Keratinocyte (primary cell): ENCODE data around the gene FOXF2. TPM values are rescaled to one million over a fixed set of nuclear protein-coding genes. Genes with fewer than 3 reads are reported as not detected.

Experiments
- DNase-seq: peaks from one replicate; pipeline ENCODE4 v3.0.0-alpha.2; 2011; ENCODE audit warnings: low read depth, missing footprints, low spot score
- FAIRE-seq: peaks from 2 replicates; lab custom pipeline; 2011; peaks lifted over from hg19 to GRCh38; lab: Jason Lieb, UNC
- H2AFZ ChIP-seq: 2 replicates; pipeline ENCODE4 v1.6.0; 2012; ENCODE audit warnings: low read length, control low read depth, inconsistent platforms; ENCODE audit not compliant: control insufficient read depth
- H3K27ac ChIP-seq: 2 replicates; pipeline ENCODE4 v1.5.1; 2011; ENCODE audit warnings: low read length; ENCODE audit not compliant: control insufficient read depth, insufficient read depth
- H3K27me3 ChIP-seq: 3 replicates; pipeline ENCODE4 v1.6.0; 2011; ENCODE audit warnings: low read length; ENCODE audit not compliant: control insufficient read depth, insufficient read depth; ENCODE audit errors: extremely low read depth
- H3K36me3 ChIP-seq, 2 experiments: 2 replicates in 1 of 2; 3 replicates in 1 of 2; pipeline ENCODE4 v1.5.1; 2011; ENCODE audit warnings: low read length in 2 of 2, mild to moderate bottlenecking in 1 of 2; ENCODE audit not compliant: control insufficient read depth in 2 of 2, insufficient read depth in 2 of 2; ENCODE audit errors: extremely low read depth in 1 of 2
- H3K4me1 ChIP-seq: 3 replicates; pipeline ENCODE4 v1.5.1; 2011; ENCODE audit warnings: low read length; ENCODE audit not compliant: control insufficient read depth, insufficient read depth; ENCODE audit errors: extremely low read depth
- H3K4me2 ChIP-seq: 3 replicates; pipeline ENCODE4 v1.6.0; 2011; ENCODE audit warnings: low read depth, low read length; ENCODE audit not compliant: control insufficient read depth, insufficient read depth; ENCODE audit errors: extremely low read depth
- H3K4me3 ChIP-seq, 3 experiments: fragments of 200-600 bp in 1 of 3; sonication (generic) in 1 of 3; 2 replicates in 2 of 3; 3 replicates in 1 of 3; pipeline ENCODE4 v1.5.1; 2011 to 2016; ENCODE audit warnings: low read length in 3 of 3, mild to moderate bottlenecking in 3 of 3, control low read depth in 2 of 3, inconsistent platforms in 1 of 3, low read depth in 1 of 3, mixed read lengths in 1 of 3, mixed run types in 1 of 3, moderate library complexity in 1 of 3; ENCODE audit not compliant: control insufficient read depth in 2 of 3, insufficient read depth in 2 of 3; ENCODE audit errors: extremely low read depth in 1 of 3
- H3K79me2 ChIP-seq: 2 replicates; pipeline ENCODE4 v1.6.0; 2012; ENCODE audit warnings: low read length; ENCODE audit not compliant: control insufficient read depth, insufficient read depth
- H3K9ac ChIP-seq: 3 replicates; pipeline ENCODE4 v1.6.0; 2011; ENCODE audit warnings: low read length; ENCODE audit not compliant: control insufficient read depth, insufficient read depth; ENCODE audit errors: extremely low read depth
- H3K9me1 ChIP-seq: 3 replicates; pipeline ENCODE4 v1.6.0; 2011; ENCODE audit warnings: low read length; ENCODE audit not compliant: control insufficient read depth, insufficient read depth; ENCODE audit errors: extremely low read depth
- H3K9me3 ChIP-seq: 2 replicates; pipeline ENCODE4 v1.5.1; 2012; ENCODE audit warnings: low read depth, low read length; ENCODE audit not compliant: control insufficient read depth
- H4K20me1 ChIP-seq: 3 replicates; pipeline ENCODE4 v1.6.0; 2011; ENCODE audit warnings: low read length; ENCODE audit not compliant: control insufficient read depth, insufficient read depth; ENCODE audit errors: extremely low read depth
- EZH2 ChIP-seq: IDR thresholded peaks from one replicate; pipeline ENCODE4 v1.6.1; 2012; ENCODE audit warnings: inconsistent platforms, mild to moderate bottlenecking, low read length, moderate library complexity
- dilution Hi-C: fragments of 300-500 bp; cut with MboI; formaldehyde crosslinking; loops from one replicate; pipeline ENCODE4 v1.7.0; 2020; ENCODE audit warnings: low sequenced_read_pairs; ENCODE audit not compliant: extremely low pct_ligation_motif_present
- polyA plus RNA-seq, 5 experiments: library from polyadenylated mRNA; depleted of rRNA in 3 of 5; stranded (reverse) in 3 of 5; stranded (forward) in 1 of 5; unstranded in 1 of 5; fragments of >200 nt; gene quantifications; 1 replicate in 1 of 5; 2 replicates in 3 of 5; 3 replicates in 1 of 5; pipeline versions ENCODE4 v1.2.1 to v1.2.3, GENCODE V29; 2011 to 2012; ENCODE audit warnings: missing spikeins in 2 of 5, low read depth in 1 of 5, low replicate concordance in 1 of 5
- TF ChIP-seq, protein P1 (sequence below), 3 experiments: IDR thresholded peaks in 1 of 3; conservative IDR thresholded peaks in 1 of 3; optimal IDR thresholded peaks in 1 of 3; 2 replicates in 2 of 3; 3 replicates in 1 of 3; pipeline versions ENCODE3 to v1.5.1; 2011; ENCODE audit warnings: low read length in 3 of 3, mild to moderate bottlenecking in 3 of 3, moderate library complexity in 2 of 3, control low read depth in 1 of 3, inconsistent platforms in 1 of 3; ENCODE audit not compliant: insufficient read depth in 2 of 3; ENCODE audit errors: extremely low read depth in 1 of 3

FOXF2 gene
- polyA plus RNA-seq, 1 donor (not counting 4 experiments of a cell fraction or from before 2014, with no cell fraction given) = 0.34 TPM

DNA sequence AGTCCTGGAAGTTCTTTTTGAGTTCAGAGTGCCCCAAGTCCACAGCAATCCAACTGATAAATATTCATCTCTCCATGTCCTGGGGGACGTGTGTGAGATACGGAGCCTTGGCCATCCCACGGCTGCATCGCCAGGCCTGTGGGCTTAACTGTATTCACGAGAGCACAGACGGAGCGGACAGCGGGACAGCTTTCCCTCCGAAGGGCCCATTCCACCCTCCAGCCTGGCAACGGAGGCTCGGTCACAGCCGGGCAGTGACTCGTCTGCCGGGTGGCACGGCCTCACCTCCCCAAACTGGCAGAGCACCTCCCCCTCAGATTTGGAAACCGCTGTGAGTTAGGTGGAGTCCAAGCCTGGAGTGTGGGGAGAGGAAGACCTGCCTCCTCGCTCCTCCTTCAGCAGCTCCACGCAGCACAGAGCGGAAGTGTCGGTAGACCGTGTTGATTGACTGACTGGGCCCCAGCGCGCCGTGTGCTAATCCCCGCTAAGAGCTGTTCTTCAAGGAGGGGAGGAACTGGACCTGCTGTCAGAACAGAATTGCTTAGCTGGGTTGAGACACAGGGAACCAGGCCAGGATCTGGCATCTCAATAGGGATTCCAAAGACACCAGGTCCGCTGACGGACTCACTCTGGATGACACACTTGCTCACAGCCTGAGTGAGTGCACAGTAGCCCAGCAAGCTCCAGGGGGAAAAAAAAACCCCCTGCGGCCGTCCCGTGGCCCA is 10.9 kb downstream of the FOXF2 start:
- H3K9me3 ChIP-seq = no peaks in the 10 kb centered on the region
- no peak overlapping the region for H2AFZ ChIP-seq
- no peaks in the 10 kb centered on the region for H3K4me1 ChIP-seq
- no peaks in the 10 kb centered on the region for H3K9me1 ChIP-seq
- H3K9ac ChIP-seq = no peak overlapping the region
- no peak for DNase-seq
- no peak overlapping the region for H3K4me2 ChIP-seq
- H3K27me3 ChIP-seq = peaks cover 18% of the 10 kb centered on the region
- no peak overlapping the region for H3K27ac ChIP-seq
- dilution Hi-C loops = no loop called here
- H3K4me3 ChIP-seq = no peak overlapping the region
- TF ChIP-seq, protein P1, sequence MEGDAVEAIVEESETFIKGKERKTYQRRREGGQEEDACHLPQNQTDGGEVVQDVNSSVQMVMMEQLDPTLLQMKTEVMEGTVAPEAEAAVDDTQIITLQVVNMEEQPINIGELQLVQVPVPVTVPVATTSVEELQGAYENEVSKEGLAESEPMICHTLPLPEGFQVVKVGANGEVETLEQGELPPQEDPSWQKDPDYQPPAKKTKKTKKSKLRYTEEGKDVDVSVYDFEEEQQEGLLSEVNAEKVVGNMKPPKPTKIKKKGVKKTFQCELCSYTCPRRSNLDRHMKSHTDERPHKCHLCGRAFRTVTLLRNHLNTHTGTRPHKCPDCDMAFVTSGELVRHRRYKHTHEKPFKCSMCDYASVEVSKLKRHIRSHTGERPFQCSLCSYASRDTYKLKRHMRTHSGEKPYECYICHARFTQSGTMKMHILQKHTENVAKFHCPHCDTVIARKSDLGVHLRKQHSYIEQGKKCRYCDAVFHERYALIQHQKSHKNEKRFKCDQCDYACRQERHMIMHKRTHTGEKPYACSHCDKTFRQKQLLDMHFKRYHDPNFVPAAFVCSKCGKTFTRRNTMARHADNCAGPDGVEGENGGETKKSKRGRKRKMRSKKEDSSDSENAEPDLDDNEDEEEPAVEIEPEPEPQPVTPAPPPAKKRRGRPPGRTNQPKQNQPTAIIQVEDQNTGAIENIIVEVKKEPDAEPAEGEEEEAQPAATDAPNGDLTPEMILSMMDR (optimal IDR thresholded peaks at IDR 0.05 in 1 of 3, IDR thresholded peaks at IDR 0.05 in 1 of 3, conservative IDR thresholded peaks at IDR 0.05 in 1 of 3; ENCODE audit: extremely low read depth in 1 of 3, insufficient read depth in 2 of 3, low read length in 3 of 3) = no peak
- TF ChIP-seq EZH2 = no peak
- no peaks in the 10 kb centered on the region for H4K20me1 ChIP-seq
- no peak for FAIRE-seq
- H3K79me2 ChIP-seq = no peaks in the 10 kb centered on the region
- no peaks in the 10 kb centered on the region for H3K36me3 ChIP-seq

- TF ChIP-seq, protein P1 (optimal IDR thresholded peaks at IDR 0.05 in 1 of 3, IDR thresholded peaks at IDR 0.05 in 1 of 3, conservative IDR thresholded peaks at IDR 0.05 in 1 of 3; ENCODE audit: extremely low read depth in 1 of 3, insufficient read depth in 2 of 3, low read length in 3 of 3) = no peak
- TF ChIP-seq EZH2 = no peak
- Histone ChIP-seq H3K36me3 (no peaks in the 10 kb centered on the region), H3K9me1 (no peaks in the 10 kb centered on the region), H3K27ac (no peak overlapping the region), H3K4me1 (no peaks in the 10 kb centered on the region), H3K27me3 (peaks cover 7% of the 10 kb centered on the region), H3K9me3 (no peaks in the 10 kb centered on the region), H3K9ac (no peak overlapping the region), H3K4me2 (no peak overlapping the region), H4K20me1 (no peaks in the 10 kb centered on the region), H3K4me3 (no peak overlapping the region), H2AFZ (no peak overlapping the region), H3K79me2 (no peaks in the 10 kb centered on the region)
- FAIRE-seq = no peak
- no peak for DNase-seq
- dilution Hi-C loops = no loop called here
Observed at GRCh38 chr6:1402369-1402768, 13.0 kb downstream of the FOXF2 start.
